GM12878 (cell line): ENCODE measurements around the gene TAS2R38. TPM values are rescaled to one million over a fixed set of nuclear protein-coding genes. Genes with fewer than 3 reads are reported as not detected.

Experiments used
- ATAC-seq: fragments of 200-7000 bp; cut with Tn5 transposase; 3 replicates; pipeline ENCODE4 v1.9.1; 2020; ENCODE audit warnings: mild to moderate bottlenecking, moderate library complexity
- BruUV-seq: library from RNA; stranded (reverse); fragments of 400-500 nt; replicated peaks from 2 replicates; lab custom pipeline; 2021; lab: Mats Ljungman, UMichigan
- CTCF ChIA-PET: fragments of 300-600 bp; sonication (Branson Sonifier 250); formaldehyde crosslinking; extraction: SDS; loops from one replicate; lab custom pipeline; 2021; ENCODE audit warnings: inconsistent platforms; lab: Yijun Ruan, JAX
- POLR2A ChIA-PET: fragments of 350-600 bp; formaldehyde crosslinking; extraction: SDS; loops from one replicate; lab custom pipeline; 2021; ENCODE audit warnings: inconsistent platforms; lab: Charles Lee
- RAD21 ChIA-PET: fragments of 300-600 bp; sonication (Branson Sonifier 250); formaldehyde crosslinking; loops from one replicate; lab custom pipeline; 2023; ENCODE audit warnings: antibody characterized with exemption; ENCODE audit not compliant: unreplicated experiment; lab: Charles Lee
- SMC1A ChIA-PET: fragments of 300-600 bp; sonication (Branson Sonifier 250); formaldehyde crosslinking; loops from one replicate; lab custom pipeline; 2023; ENCODE audit not compliant: unreplicated experiment, uncharacterized antibody; lab: Charles Lee
- DNase-seq: peaks from one replicate; pipeline ENCODE4 v3.0.0-alpha.2; 2011; ENCODE audit warnings: low read depth, low spot score
- FAIRE-seq: peaks from 3 replicates; lab custom pipeline; 2011; peaks lifted over from hg19 to GRCh38; lab: Jason Lieb, UNC
- H2AFZ ChIP-seq: 2 replicates; pipeline ENCODE4 v1.6.0; 2011; ENCODE audit warnings: low read depth, low read length, control low read depth; ENCODE audit not compliant: control insufficient read depth
- H3K27ac ChIP-seq: 2 replicates; pipeline ENCODE4 v1.5.1; 2011; ENCODE audit warnings: control low read depth; ENCODE audit not compliant: control insufficient read depth, insufficient read depth
- H3K27me3 ChIP-seq, 2 experiments: replicated peaks in 1 of 2; 2 replicates each; pipeline versions ENCODE4 v1.6.0 to v1.6.1; 2011; ENCODE audit warnings: low read length in 1 of 2; ENCODE audit not compliant: control insufficient read depth in 2 of 2, insufficient read depth in 2 of 2
- H3K36me3 ChIP-seq, 2 experiments: 2 replicates each; pipeline ENCODE4 v1.5.1; 2011; ENCODE audit warnings: low read length in 1 of 2; ENCODE audit not compliant: control insufficient read depth in 2 of 2, insufficient read depth in 2 of 2
- H3K4me1 ChIP-seq: 2 replicates; pipeline ENCODE4 v1.6.1; 2011; ENCODE audit warnings: mild to moderate bottlenecking, low read length, moderate library complexity, mixed read lengths; ENCODE audit not compliant: control insufficient read depth, insufficient read depth
- H3K4me2 ChIP-seq: 2 replicates; pipeline ENCODE4 v1.6.0; 2011; ENCODE audit warnings: control low read depth; ENCODE audit not compliant: control insufficient read depth, insufficient read depth
- H3K4me3 ChIP-seq: fragments of 200-600 bp; sonication (generic); 2 replicates; pipeline ENCODE4 v1.5.1; 2016
- H3K79me2 ChIP-seq: 2 replicates; pipeline ENCODE4 v1.6.0; 2011; ENCODE audit warnings: low read length; ENCODE audit not compliant: control insufficient read depth, insufficient read depth
- H3K9ac ChIP-seq: 2 replicates; pipeline ENCODE4 v1.8.0; 2011; ENCODE audit warnings: low read length, control low read depth, mixed read lengths; ENCODE audit not compliant: control insufficient read depth, insufficient read depth
- H3K9me3 ChIP-seq: replicated peaks from 3 replicates; pipeline ENCODE4 v1.5.1; 2011; ENCODE audit warnings: mild to moderate bottlenecking, low read length; ENCODE audit not compliant: control insufficient read depth, insufficient read depth
- H4K20me1 ChIP-seq: 2 replicates; pipeline ENCODE4 v1.6.0; 2011; ENCODE audit not compliant: control insufficient read depth, insufficient read depth
- BCL11A ChIP-seq: IDR thresholded peaks from 2 replicates; pipeline ENCODE4 v1.6.1; 2011; ENCODE audit warnings: low read depth, low read length
- E2F4 ChIP-seq: IDR thresholded peaks from 2 replicates; pipeline ENCODE4 v1.6.1; 2012; ENCODE audit warnings: low read depth, low read length, improper control_type of control experiment
- E4F1 ChIP-seq: fragments of 450-650 bp; IDR thresholded peaks from 2 replicates; pipeline ENCODE4 v1.6.1; 2018; ENCODE audit warnings: borderline replicate concordance, mild to moderate bottlenecking; ENCODE audit not compliant: partially characterized antibody
- EED ChIP-seq: sonication (generic); IDR thresholded peaks from 2 replicates; pipeline ENCODE4 v1.6.1; 2016; ENCODE audit warnings: antibody characterized with exemption, low read depth
- FOXK2 ChIP-seq: fragments of 450-650 bp; IDR thresholded peaks from 2 replicates; pipeline ENCODE4 v1.6.1; 2017; ENCODE audit warnings: mild to moderate bottlenecking, moderate library complexity
- FOXM1 ChIP-seq: IDR thresholded peaks from 2 replicates; pipeline ENCODE4 v1.6.1; 2012; ENCODE audit warnings: low read depth, mild to moderate bottlenecking, inconsistent platforms, low read length, moderate library complexity
- HDAC2 ChIP-seq: fragments of 200-600 bp; sonication (generic); IDR thresholded peaks from 2 replicates; pipeline ENCODE4 v1.6.1; 2017
- HDAC6 ChIP-seq: fragments of 200-600 bp; sonication (generic); IDR thresholded peaks from one replicate; pipeline ENCODE4 v1.8.0; 2017; ENCODE audit warnings: antibody characterized with exemption; ENCODE audit not compliant: unreplicated experiment
- LARP7 ChIP-seq: fragments of 450-650 bp; IDR thresholded peaks from 2 replicates; pipeline ENCODE4 v1.6.1; 2017; ENCODE audit warnings: mild to moderate bottlenecking
- MEF2A ChIP-seq: IDR thresholded peaks from 2 replicates; pipeline ENCODE4 v1.6.1; 2011; ENCODE audit warnings: low read depth, mild to moderate bottlenecking, low read length, moderate library complexity; ENCODE audit not compliant: insufficient read depth
- MTA3 ChIP-seq: IDR thresholded peaks from 2 replicates; pipeline ENCODE4 v1.6.1; 2012; ENCODE audit warnings: low read length, inconsistent platforms, borderline replicate concordance
- NFYA ChIP-seq: IDR thresholded peaks from 2 replicates; pipeline ENCODE4 v1.6.1; 2011; ENCODE audit warnings: low read depth, mild to moderate bottlenecking, low read length, improper control_type of control experiment, borderline replicate concordance
- PAX8 ChIP-seq: fragments of 450-650 bp; IDR thresholded peaks from 2 replicates; pipeline ENCODE4 v1.6.1; 2017; ENCODE audit warnings: mild to moderate bottlenecking, moderate library complexity
- POLR2A ChIP-seq: IDR thresholded peaks from 2 replicates; pipeline ENCODE4 v1.6.1; 2011; ENCODE audit warnings: low read depth, mild to moderate bottlenecking, low read length
- STAT3 ChIP-seq: IDR thresholded peaks from 2 replicates; pipeline ENCODE4 v1.6.1; 2011; ENCODE audit warnings: low read depth, low read length, improper control_type of control experiment
- ZNF274 ChIP-seq: IDR thresholded peaks from one replicate; pipeline ENCODE4 v1.8.0; 2011; ENCODE audit not compliant: insufficient read length, insufficient read depth
- ZNF384 ChIP-seq: IDR thresholded peaks from 2 replicates; pipeline ENCODE4 v1.6.1; 2012; ENCODE audit warnings: low read depth, mild to moderate bottlenecking, low read length, improper control_type of control experiment, borderline replicate concordance
- WGBS: methylation state at CpG from one replicate; pipeline ENCODE4 v1.1.6; 2016; ENCODE audit warnings: low lambda C conversion rate; ENCODE audit not compliant: insufficient replicate concordance, insufficient coverage; ENCODE audit errors: missing lambda C conversion rate; 5-methylcytosine and 5-hydroxymethylcytosine counted together
- in situ Hi-C: fragments of 300-500 bp; cut with MboI; formaldehyde crosslinking; loops from 9 replicates; pipeline ENCODE4 v1.14.3; 2018; ENCODE audit warnings: mixed read lengths
- intact Hi-C: fragments of 100-400 bp; cut with micrococcal nuclease; formaldehyde crosslinking; loops from one replicate; pipeline ENCODE4 v1.14.2; 2022; ENCODE audit not compliant: unreplicated experiment
- polyA plus RNA-seq, 11 experiments: library from polyadenylated mRNA; depleted of rRNA in 4 of 11; unstranded in 6 of 11; stranded (reverse) in 5 of 11; fragments of >200 nt; fragmentation: Nextera tagmentation in 4 of 11; fragmentation: Illumina TruSeq in 1 of 11; extraction: Ambion mirVana in 4 of 11; extraction: Trizol in 1 of 11; gene quantifications; 1 replicate in 1 of 11; 2 replicates in 10 of 11; pipeline versions ENCODE4 v1.2.1 to v1.2.3, GENCODE V29; 2011 to 2016; ENCODE audit warnings: inconsistent platforms in 2 of 11, missing spikeins in 2 of 11, low read depth in 1 of 11
- total RNA-seq, 4 experiments: library from RNA; depleted of rRNA in 3 of 4; stranded (reverse); fragments of >200 nt in 3 of 4; fragmentation: Illumina TruSeq in 1 of 4; extraction: Trizol in 1 of 4; gene quantifications; 2 replicates each; pipeline versions ENCODE4 v1.2.1 to v1.2.3, GENCODE V29; 2013 to 2021

TAS2R38 gene
- total and polyA plus RNA-seq, 10 of the 15 experiments (the other 5 are each of a cell fraction or from before 2014, with no cell fraction given), result not detected

- TF ChIP-seq FOXK2 (no peak), FOXM1 (no peak), EED (no peak), STAT3 (no peak), HDAC6 (no peak), POLR2A (no peak), NFYA (no peak), PAX8 (no peak)
Observed at GRCh38 chr7:142012825-142013511, 39.4 kb upstream of the TAS2R38 start (continued).

- Histone ChIP-seq H2AFZ (no peak overlapping the region), H4K20me1 (no peaks in the 10 kb centered on the region), H3K4me2 (no peak overlapping the region), H3K9ac (no peak overlapping the region), H3K27ac (no peak overlapping the region), H3K9me3 (no peaks in the 10 kb centered on the region), H3K79me2 (no peaks in the 10 kb centered on the region), H3K4me1 (no peaks in the 10 kb centered on the region), H3K36me3 (no peaks in the 10 kb centered on the region), H3K27me3 (no peaks in the 10 kb centered on the region), H3K4me3 (no peak overlapping the region)
- SMC1A ChIA-PET, result interaction anchor here (1.5 kb wide), 1 partner anchor 34 kb away, joined by 3 read pairs; no protein-coding TSS in a partner anchor
- RAD21 ChIA-PET, result no interaction called here
- intact Hi-C loops, result no loop called here
- POLR2A ChIA-PET, result no interaction called here
- ATAC-seq (no peak), FAIRE-seq (no peak), DNase-seq (no peak)
- in situ Hi-C loops, result no loop called here
- 4% methylated on average over 3 of the region's 3 CpGs for WGBS
- BruUV-seq, result no TSS peak
- TF ChIP-seq MEF2A, result no peak
- TF ChIP-seq ZNF384, result no peak
- TF ChIP-seq MTA3, result no peak
- TF ChIP-seq HDAC2, result no peak
- TF ChIP-seq BCL11A, result no peak
- TF ChIP-seq LARP7, result no peak
- no peak for TF ChIP-seq E2F4
- TF ChIP-seq ZNF274, result no peak
- no peak for TF ChIP-seq E4F1
- no peak for TF ChIP-seq FOXM1
- CTCF ChIA-PET, result interaction anchor here (1.5 kb wide), 1 partner anchor 35 kb away, joined by 5 read pairs; no protein-coding TSS in a partner anchor
Observed at GRCh38 chr7:142010952-142011548, 37.5 kb upstream of the TAS2R38 start.
